HG02870 (cell line): ENCODE data around the gene PEX5L.
"Not testable (repeated sequence)": the region's sequence is repeated elsewhere in the genome, so short reads cannot be mapped to it uniquely, and the experiment has no call there.

ENCODE experiments used
- ATAC-seq: cut with Tn5 transposase; IDR thresholded peaks from one replicate; pipeline ENCODE4 v1.9.1; 2021; ENCODE audit warnings: mild to moderate bottlenecking, moderate library complexity; ENCODE audit not compliant: unreplicated experiment

PEX5L gene

GRCh38 chr3:180017846-180018245 is 18.9 kb downstream of the PEX5L start:
- ATAC-seq = no peak

- no peak for ATAC-seq
These were observed 24.8 kb downstream of the PEX5L start for GRCh38 chr3:180011927-180012326.

GRCh38 chr3:180008318-180008717 is 28.4 kb downstream of the PEX5L start:
- ATAC-seq = not testable (repeated sequence)

- no peak for ATAC-seq
These were observed 32.2 kb downstream of the PEX5L start for GRCh38 chr3:180004542-180004941.

- ATAC-seq = no peak
These were observed 34.7 kb downstream of the PEX5L start for GRCh38 chr3:180002006-180002405.

- no peak for ATAC-seq
These were observed 36.2 kb downstream of the PEX5L start for GRCh38 chr3:180000500-180000899.

GRCh38 chr3:179995406-179995805 is 41.3 kb downstream of the PEX5L start:
- ATAC-seq = no peak

- ATAC-seq = no peak
These were observed 44.9 kb downstream of the PEX5L start for GRCh38 chr3:179991883-179992282.

GRCh38 chr3:179991104-179991503 is 45.6 kb downstream of the PEX5L start:
- ATAC-seq = no peak

- ATAC-seq = no peak
These were observed 55.1 kb downstream of the PEX5L start for GRCh38 chr3:179981646-179982045.

GRCh38 chr3:179977356-179977755 is 59.4 kb downstream of the PEX5L start:
- no peak for ATAC-seq

- no peak for ATAC-seq
These were observed 62.8 kb downstream of the PEX5L start for GRCh38 chr3:179973931-179974361.

GRCh38 chr3:179972881-179973423 is 63.8 kb downstream of the PEX5L start:
- no peak for ATAC-seq

- ATAC-seq = no peak
These were observed 65.5 kb downstream of the PEX5L start for GRCh38 chr3:179971280-179971679.

GRCh38 chr3:179970746-179971145 is 66.0 kb downstream of the PEX5L start:
- ATAC-seq = no peak

GRCh38 chr3:179969525-179969924 is 67.2 kb downstream of the PEX5L start:
- peak; percentile 25 for ATAC-seq

- ATAC-seq = peak; percentile 91
These were observed 69.1 kb downstream of the PEX5L start for GRCh38 chr3:179967622-179968021.

GRCh38 chr3:179964890-179965289 is 71.8 kb downstream of the PEX5L start:
- no peak for ATAC-seq

- no peak for ATAC-seq
These were observed 73.9 kb downstream of the PEX5L start for GRCh38 chr3:179962629-179963387.

GRCh38 chr3:179961703-179962078 is 75.0 kb downstream of the PEX5L start:
- peak; percentile 73 for ATAC-seq

- peak; percentile 13 for ATAC-seq
These were observed 75.5 kb downstream of the PEX5L start for GRCh38 chr3:179961071-179961702.

- no peak for ATAC-seq
These were observed 78.0 kb downstream of the PEX5L start for GRCh38 chr3:179958759-179959158.
